ENCODE data around the gene LBH. TPM values are rescaled to one million over a fixed set of nuclear protein-coding genes. Genes with fewer than 3 reads are reported as not detected.

LBH gene
- total RNA-seq (2014; rRNA removed; shearing (Covaris generic)): 23.7 and 25.3 TPM in 2 replicates

DNA sequence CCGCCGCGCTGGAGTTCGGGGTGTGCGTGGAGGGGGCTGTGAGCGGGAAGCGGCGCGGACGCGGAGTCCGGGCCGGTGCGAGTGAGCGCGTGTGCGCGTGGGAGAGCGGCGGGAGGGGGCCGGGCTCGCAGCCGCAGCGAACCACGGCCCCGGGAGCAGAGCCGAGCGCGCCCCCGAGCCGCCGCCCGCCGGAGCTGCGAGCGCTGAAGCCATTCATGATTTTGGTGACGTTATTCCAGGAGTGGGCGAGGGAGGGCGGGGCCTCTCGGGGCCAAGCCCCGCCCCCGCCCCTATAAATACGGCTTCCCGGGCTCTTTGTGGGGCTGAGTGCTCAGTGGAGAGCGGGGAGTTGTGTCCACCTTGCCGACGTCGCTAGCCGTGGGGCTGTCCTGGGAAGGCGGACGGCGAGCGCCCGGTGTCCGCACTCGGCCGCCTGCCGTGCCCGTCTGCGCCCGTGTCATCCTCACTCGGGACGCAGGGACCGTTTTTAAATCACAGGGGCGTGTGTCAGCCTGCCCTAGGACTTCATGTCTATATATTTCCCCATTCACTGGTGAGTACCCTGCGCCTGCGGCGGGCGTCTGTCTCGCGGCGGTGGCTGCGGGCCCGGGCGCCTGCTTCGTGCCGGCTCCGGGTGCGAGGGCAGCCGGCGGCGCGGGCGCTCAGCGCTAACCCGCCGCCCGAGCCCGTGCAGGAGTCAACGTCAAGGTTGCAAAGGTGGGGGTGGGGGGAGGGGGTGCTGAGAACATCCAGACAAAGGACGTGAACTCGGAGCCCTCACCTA is at the start of gene LBH:
Gene LBH (plus strand): TSS at position 323 of the 784 bp plus-strand sequence. CDS start 205 bp downstream, at position 528.
- peak; percentile 34 for DNase-seq (ENCODE audit: low spot score)

- DNase-seq (ENCODE audit: low spot score): no peak
Observed at GRCh38 chr2:30184035-30184434, 47.3 kb upstream of the LBH start.

- no peak for DNase-seq (ENCODE audit: low spot score)
Observed at GRCh38 chr2:30185178-30185577, 46.2 kb upstream of the LBH start.

DNA sequence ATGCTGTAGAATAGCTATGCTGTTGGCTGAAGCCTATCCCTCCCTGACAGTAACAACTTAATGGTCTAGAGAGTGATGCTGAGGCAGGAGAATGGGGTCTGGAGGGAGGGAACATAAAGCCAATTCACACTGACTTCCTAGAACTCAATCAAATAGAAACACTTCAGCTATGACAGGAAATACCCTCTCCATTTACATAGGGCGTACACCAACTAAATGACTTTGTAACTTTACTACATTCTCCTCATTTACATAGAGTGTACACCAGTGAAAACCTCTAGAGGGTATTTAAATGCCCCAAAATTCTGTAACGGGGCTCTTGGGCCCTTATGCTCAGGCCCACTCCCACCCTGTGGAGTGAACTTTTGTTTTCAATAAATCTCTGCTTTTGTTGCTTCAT is 43.0 kb upstream of the LBH start:
- no peak for DNase-seq (ENCODE audit: low spot score)

- DNase-seq (ENCODE audit: low spot score): no peak
Observed at GRCh38 chr2:30190637-30191036, 40.7 kb upstream of the LBH start.

- no peak for DNase-seq (ENCODE audit: low spot score)
Observed at GRCh38 chr2:30191107-30191506, 40.2 kb upstream of the LBH start.

GRCh38 chr2:30191819-30192271 is 39.5 kb upstream of the LBH start:
- no peak for DNase-seq (ENCODE audit: low spot score)

GRCh38 chr2:30192314-30192713 is 39.0 kb upstream of the LBH start:
- DNase-seq (ENCODE audit: low spot score): no peak

DNA sequence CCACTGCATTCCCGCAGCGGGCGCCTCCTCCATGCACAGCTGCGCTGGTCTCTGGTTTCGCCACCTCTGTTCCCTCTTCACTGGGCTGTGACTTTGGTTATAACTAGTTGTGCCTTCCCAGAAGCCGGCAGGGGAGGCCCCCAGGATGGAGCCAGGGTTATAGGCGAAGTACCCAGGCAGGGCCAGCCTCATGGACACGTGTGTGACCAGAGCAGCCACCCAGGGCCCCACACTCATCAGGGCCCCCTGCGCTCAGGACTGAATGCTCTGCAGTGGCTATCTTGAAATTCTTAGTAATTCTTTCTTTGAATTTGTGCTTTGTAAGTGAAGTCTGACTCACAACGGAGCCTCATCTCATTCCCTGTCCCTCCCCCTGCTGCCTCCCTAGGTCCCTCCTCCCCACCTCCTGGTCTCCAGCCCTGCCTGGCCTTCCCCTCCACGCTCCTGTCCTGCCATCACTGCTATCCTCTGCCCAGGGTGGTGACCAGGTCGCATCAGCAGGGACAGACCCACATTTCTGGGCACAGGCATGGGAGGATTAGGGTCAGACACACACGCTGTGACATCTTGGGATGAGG is 38.1 kb upstream of the LBH start:
- DNase-seq (ENCODE audit: low spot score): no peak

GRCh38 chr2:30194421-30194820 is 36.9 kb upstream of the LBH start:
- no peak for DNase-seq (ENCODE audit: low spot score)

- no peak for DNase-seq (ENCODE audit: low spot score)
Observed at GRCh38 chr2:30195016-30195415, 36.3 kb upstream of the LBH start.

GRCh38 chr2:30197570-30198192 is 33.7 kb upstream of the LBH start:
- DNase-seq (ENCODE audit: low spot score): no peak

DNA sequence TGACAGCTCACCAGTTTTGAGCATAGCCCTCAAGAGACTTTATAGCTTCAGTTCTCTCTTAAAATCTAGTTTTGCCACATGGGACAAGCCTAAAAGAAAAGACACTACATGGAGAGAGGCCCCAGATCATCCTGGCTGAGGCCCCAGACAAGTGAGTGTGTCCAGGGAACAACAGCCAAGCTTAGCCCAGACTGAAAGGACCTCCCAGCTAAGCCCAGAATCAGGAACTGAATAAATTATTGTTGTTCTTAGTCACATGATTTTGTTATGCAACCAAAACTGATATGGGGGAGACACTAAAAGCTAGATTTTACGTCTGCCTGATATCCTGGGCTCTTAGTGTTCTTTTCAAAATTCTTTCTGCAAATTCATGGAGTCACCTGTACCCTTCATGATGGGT is 29.3 kb upstream of the LBH start:
- no peak for DNase-seq (ENCODE audit: low spot score)

GRCh38 chr2:30203156-30203555 is 28.2 kb upstream of the LBH start:
- no peak for DNase-seq (ENCODE audit: low spot score)

DNA sequence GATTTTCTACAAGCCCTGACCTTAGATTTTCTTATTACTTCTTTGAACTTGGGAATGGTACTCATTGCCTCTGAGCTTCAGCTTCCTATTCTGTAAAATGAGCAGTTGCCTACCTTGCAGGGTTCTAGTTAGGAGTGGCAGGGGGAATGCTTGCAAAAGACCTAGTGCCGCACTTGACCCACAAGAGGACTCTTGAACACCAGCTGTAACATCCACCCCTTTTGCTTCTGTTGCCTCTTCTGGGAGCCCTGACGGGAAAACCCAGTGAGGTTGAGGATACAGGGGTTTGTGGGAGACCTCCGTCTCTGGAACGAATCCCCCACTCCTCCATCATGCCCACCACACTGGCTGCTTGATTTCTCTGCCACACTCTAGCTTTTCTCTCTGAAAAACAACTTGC is 27.1 kb upstream of the LBH start:
- no peak for DNase-seq (ENCODE audit: low spot score)

- no peak for DNase-seq (ENCODE audit: low spot score)
Observed at GRCh38 chr2:30205456-30205855, 25.9 kb upstream of the LBH start.

- no peak for DNase-seq (ENCODE audit: low spot score)
Observed at GRCh38 chr2:30206461-30207430, 24.6 kb upstream of the LBH start.

GRCh38 chr2:30208453-30208852 is 22.9 kb upstream of the LBH start:
- peak; percentile 53 for DNase-seq (ENCODE audit: low spot score)

- DNase-seq (ENCODE audit: low spot score): no peak
Observed at GRCh38 chr2:30209227-30209626, 22.1 kb upstream of the LBH start.

DNA sequence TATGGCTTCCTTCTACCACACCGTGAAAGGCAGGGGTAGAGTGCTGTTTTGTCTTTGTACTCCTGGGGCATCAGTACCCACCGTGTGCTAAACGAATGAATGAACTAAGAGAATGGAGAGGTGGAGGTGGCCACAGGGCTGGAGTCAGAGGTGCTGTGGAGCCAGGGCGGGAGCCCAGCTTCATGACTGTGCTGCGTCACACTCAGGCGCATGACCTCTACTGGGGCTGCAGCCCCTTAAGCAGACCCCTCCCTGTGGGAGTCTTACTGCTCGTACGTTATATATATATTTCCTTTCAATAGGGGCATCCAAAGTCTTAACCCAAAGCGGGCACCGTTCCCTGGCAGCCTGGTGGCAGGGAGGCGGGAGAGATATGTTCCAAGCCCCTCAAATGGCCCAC is 18.0 kb upstream of the LBH start:
- DNase-seq (ENCODE audit: low spot score): no peak

- DNase-seq (ENCODE audit: low spot score): no peak
Observed at GRCh38 chr2:30213907-30214463, 17.3 kb upstream of the LBH start.

Measured in H4 (cell line).